GM13977 (cell line): ENCODE results near the gene VAMP8.
"Not testable (repeated sequence)": the region's sequence is repeated elsewhere in the genome, so short reads cannot be mapped to it uniquely, and the experiment has no call there.

ENCODE experiments used
- DNase-seq: peaks from one replicate; pipeline ENCODE4 v3.0.0; 2012; ENCODE audit warnings: low spot score
- in situ Hi-C: fragments of 300-500 bp; cut with MboI; formaldehyde crosslinking; loops from one replicate; pipeline ENCODE4 v1.12.0; 2022; ENCODE audit warnings: low sequenced_read_pairs, low pct_unique_long_range_greater_than_20kb, mixed read lengths, inconsistent platforms; ENCODE audit not compliant: unreplicated experiment
- TF ChIP-seq, protein P1 (sequence below): IDR thresholded peaks from 2 replicates; pipeline ENCODE4 v1.5.1; 2012; ENCODE audit warnings: mild to moderate bottlenecking, control low read depth; ENCODE audit not compliant: insufficient read depth; ENCODE audit errors: extremely low read depth, missing control alignments

The VAMP8 gene

DNA sequence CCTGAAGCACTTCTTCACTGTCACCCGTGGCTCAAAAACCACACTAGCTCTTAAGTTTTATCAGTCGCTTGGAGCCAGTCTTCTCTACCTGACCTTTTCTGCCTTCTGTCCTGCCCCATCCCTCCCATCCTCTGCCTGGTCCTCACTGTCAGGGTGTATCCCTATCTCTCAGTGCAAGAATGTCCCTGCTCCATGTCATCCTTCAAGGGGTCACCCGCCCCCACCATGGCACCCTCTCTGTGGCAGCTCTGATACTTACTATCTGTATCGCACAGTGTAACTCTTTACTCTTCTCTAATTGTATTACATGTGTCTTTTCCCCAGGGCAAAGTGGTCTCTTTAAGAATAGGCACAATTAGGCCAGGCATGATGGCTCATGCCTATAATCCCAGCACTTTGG lies 11.3 kb downstream of the VAMP8 start:
- no peak for DNase-seq
- in situ Hi-C loops, result no loop called here
- TF ChIP-seq, protein P1, sequence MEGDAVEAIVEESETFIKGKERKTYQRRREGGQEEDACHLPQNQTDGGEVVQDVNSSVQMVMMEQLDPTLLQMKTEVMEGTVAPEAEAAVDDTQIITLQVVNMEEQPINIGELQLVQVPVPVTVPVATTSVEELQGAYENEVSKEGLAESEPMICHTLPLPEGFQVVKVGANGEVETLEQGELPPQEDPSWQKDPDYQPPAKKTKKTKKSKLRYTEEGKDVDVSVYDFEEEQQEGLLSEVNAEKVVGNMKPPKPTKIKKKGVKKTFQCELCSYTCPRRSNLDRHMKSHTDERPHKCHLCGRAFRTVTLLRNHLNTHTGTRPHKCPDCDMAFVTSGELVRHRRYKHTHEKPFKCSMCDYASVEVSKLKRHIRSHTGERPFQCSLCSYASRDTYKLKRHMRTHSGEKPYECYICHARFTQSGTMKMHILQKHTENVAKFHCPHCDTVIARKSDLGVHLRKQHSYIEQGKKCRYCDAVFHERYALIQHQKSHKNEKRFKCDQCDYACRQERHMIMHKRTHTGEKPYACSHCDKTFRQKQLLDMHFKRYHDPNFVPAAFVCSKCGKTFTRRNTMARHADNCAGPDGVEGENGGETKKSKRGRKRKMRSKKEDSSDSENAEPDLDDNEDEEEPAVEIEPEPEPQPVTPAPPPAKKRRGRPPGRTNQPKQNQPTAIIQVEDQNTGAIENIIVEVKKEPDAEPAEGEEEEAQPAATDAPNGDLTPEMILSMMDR, result no peak

DNA sequence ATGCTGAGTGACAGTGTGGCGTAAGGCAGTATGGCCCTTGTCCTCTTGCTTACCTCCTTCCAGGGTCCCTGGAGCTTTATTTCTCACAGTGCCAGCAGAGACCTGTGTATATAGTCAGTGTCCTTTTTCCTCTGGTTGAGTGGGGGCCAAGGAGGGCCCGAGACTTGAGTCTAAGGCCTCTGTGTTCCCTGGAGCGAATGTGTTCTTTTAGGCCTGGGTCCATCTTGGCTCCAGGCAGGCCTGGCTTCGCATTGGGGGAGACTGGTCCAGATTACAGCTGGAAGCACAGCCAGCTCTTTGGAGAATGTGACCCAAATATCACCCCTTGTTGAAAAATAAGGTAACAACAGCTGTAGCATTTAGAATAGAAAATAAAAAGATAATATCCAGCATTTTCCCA lies 11.8 kb downstream of the VAMP8 start:
- in situ Hi-C loops, result no loop called here
- DNase-seq, result no peak
- TF ChIP-seq, protein P1, result no peak

DNA sequence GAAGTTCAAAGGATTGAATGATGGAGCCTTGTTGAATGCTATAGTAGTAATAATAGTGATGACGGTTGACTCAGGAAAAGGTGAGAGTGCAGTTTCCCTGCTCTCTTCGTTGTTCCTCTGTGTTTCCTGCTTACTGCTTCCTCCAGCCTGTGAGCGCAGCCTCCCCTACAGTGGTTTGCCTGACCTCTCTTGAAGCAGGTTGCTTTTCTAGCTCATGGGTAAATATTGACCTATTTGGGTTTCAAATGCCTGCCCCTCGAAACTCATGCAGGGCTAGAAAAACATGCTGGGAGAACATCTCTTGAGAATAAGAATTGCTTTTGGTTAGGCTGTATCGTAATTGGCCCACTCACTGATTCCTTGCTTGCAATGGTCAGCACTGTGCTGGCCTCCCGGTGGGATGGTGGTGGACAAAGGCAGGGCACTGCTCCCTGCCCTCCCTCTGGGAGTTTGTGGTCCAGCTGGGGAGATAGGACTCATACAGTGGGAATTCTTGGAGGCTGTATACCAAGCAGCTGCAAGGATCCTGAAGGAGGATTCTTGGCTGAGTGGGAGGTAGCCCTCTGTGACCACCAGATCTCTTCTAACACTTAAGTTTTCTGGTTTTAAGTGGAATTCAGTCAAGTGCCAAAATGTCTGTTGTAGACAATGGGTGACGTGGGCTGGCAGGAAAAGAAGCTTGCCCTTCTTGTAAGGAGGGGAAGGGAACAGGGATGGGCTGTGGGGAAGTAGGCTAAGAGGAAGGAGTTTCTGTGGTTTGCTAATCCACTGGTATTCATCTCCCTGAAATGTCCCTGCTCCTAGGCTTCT lies 12.8 kb downstream of the VAMP8 start:
- no peak for DNase-seq
- in situ Hi-C loops, result no loop called here
- TF ChIP-seq, protein P1, result no peak

DNA sequence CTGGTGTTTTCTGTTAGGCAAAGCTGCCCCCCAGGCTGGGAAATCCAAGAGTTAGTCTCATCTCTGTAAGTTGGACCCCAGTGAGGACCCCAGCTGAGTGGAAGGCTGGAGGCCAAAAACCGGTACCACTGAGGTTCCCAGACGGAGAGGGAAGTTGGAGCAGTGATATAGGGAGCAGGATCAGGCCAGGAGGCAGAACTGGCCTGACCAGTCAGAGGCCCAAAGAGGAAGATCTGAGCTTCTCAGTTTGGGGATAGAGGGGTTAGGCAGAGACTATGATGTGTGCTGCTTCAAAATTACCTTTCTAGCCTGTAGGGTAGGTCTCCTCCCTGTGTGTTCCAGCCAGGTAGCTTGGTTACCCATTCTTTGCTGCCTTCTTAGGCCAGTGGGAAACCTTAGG lies 13.6 kb downstream of the VAMP8 start:
- DNase-seq, result no peak
- in situ Hi-C loops, result no loop called here
- TF ChIP-seq, protein P1, result no peak

DNA sequence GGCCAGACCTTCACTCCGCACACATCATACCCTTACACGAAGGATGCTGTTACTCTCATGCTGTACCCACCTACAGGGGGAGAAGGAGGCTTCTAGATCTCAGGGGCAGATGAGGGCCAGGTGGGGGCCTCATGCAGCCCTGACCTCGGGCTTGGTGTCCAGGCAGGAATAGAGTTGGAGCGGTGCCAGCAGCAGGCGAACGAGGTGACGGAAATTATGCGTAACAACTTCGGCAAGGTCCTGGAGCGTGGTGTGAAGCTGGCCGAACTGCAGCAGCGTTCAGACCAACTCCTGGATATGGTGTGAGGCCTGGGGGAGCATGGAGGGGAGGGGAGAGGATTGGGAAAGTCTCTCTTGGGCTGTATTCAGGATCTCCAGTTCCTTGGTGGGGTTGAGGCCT lies 14.2 kb downstream of the VAMP8 start:
- no peak for DNase-seq
- TF ChIP-seq, protein P1, result no peak
- in situ Hi-C loops, result no loop called here

DNA sequence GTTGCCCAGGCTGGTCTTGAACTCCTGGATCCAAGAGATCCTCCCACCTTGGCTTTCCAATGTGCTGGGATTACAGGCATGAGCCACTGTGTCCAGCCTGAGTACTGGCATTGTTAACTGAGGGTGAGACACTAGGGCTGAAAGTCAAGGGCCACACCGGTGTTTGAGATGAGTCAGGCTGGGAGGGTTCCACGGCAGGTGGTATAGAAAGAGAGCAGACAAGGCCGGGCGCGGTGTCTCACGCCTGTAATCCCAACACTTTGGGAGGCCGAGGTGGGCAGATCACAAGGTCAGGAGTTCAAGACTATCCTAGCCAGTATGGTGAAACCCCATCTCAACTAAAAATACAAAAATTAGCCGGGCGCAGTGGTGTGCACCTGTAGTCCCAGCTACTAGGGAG lies 14.9 kb downstream of the VAMP8 start:
- DNase-seq, in situ Hi-C loops: not testable (repeated sequence)

DNA sequence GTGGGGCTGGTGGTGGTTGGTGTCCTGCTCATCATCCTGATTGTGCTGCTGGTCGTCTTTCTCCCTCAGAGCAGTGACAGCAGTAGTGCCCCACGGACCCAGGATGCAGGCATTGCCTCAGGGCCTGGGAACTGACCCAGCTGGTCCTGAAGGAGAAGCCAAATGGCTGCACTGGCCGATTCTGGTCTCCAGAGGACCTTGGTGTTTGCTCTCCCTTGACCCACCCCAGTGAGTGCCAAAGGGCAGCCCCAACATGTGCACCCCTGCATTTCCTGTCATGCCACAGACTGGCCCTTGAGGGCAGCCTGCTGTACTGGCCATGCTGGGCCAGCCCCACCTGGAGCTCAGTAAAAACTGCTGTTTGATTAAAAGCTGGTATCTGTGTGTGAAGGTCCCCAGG lies 15.6 kb downstream of the VAMP8 start:
- in situ Hi-C loops, result no loop called here
- TF ChIP-seq, protein P1, result no peak
- DNase-seq, result no peak
